ENCODE data around the gene RAB17. TPM values are rescaled to one million over a fixed set of nuclear protein-coding genes. Genes with fewer than 3 reads are reported as not detected.

Gene RAB17
- total and polyA plus RNA-seq, 2 donors from 2014 or later: 59.1 to 151 TPM

- FAIRE-seq (no peak), DNase-seq (no peak)
- Histone ChIP-seq H3K4me3 (ENCODE audit: low read length in 3 of 3) (no peak overlapping the region), H3K27ac (ENCODE audit: low read depth in 2 of 2, low read length in 2 of 2) (peak overlapping the region in 1 of 2 donors; percentile 19), H3K36me3 (ENCODE audit: control insufficient read depth in 2 of 3, insufficient read depth in 3 of 3, low read length in 3 of 3) (no peaks in the 10 kb centered on the region), H3K9me3 (ENCODE audit: control insufficient read depth in 2 of 3, insufficient read depth in 1 of 3, low read length in 3 of 3) (no peaks in the 10 kb centered on the region), H3K4me1 (ENCODE audit: control insufficient read depth in 2 of 3, insufficient read depth in 2 of 3, low read depth in 1 of 3, low read length in 3 of 3) (peaks cover 2 to 29% (median 25%) of the 10 kb centered on the region in 3 donors), H3K9ac (ENCODE audit: low read length in 3 of 3) (peak overlapping the region in 1 of 3 donors; percentile 15), H3K27me3 (ENCODE audit: control insufficient read depth, insufficient read depth, low read length) (no peaks in the 10 kb centered on the region)
- intact Hi-C loops (cut with DNase I): no loop called here
- TF ChIP-seq CTCF (IDR thresholded peaks at IDR 0.05; ENCODE audit: borderline replicate concordance, extremely low read depth, insufficient read depth): no peak
These were observed 27.1 kb upstream of the RAB17 start for GRCh38 chr2:237617587-237617982.

- DNase-seq: peak in 2 of 5 donors; percentile 43 to 82
- peak overlapping the region in 2 of 3 donors; percentile 5 to 15 for H3K9ac ChIP-seq (ENCODE audit: low read length in 3 of 3)
These were observed 26.4 kb upstream of the RAB17 start for GRCh38 chr2:237616734-237617586.

GRCh38 chr2:237616373-237616733, 25.8 kb upstream of the RAB17 start:
- no peaks in the 10 kb centered on the region for H3K9me3 ChIP-seq (ENCODE audit: control insufficient read depth in 2 of 3, insufficient read depth in 1 of 3, low read length in 3 of 3)
- H3K9ac ChIP-seq (ENCODE audit: low read length in 3 of 3): no peak overlapping the region
- peaks cover 2 to 29% (median 25%) of the 10 kb centered on the region in 3 donors for H3K4me1 ChIP-seq (ENCODE audit: control insufficient read depth in 2 of 3, insufficient read depth in 2 of 3, low read depth in 1 of 3, low read length in 3 of 3)
- H3K27ac ChIP-seq (ENCODE audit: low read depth in 2 of 2, low read length in 2 of 2): peak overlapping the region; percentile 19 to 84
- H3K36me3 ChIP-seq (ENCODE audit: control insufficient read depth in 2 of 3, insufficient read depth in 3 of 3, low read length in 3 of 3): no peaks in the 10 kb centered on the region
- no peak for DNase-seq
- no peaks in the 10 kb centered on the region for H3K27me3 ChIP-seq (ENCODE audit: control insufficient read depth, insufficient read depth, low read length)
- intact Hi-C loops (cut with DNase I): no loop called here
- no peak overlapping the region for H3K4me3 ChIP-seq (ENCODE audit: low read length in 3 of 3)
- FAIRE-seq: no peak
- TF ChIP-seq CTCF (IDR thresholded peaks at IDR 0.05; ENCODE audit: borderline replicate concordance, extremely low read depth, insufficient read depth): no peak

More at GRCh38 chr2:237616734-237617586, 26.4 kb upstream of the RAB17 start:
- no peaks in the 10 kb centered on the region for H3K9me3 ChIP-seq (ENCODE audit: control insufficient read depth in 2 of 3, insufficient read depth in 1 of 3, low read length in 3 of 3)
- no peaks in the 10 kb centered on the region for H3K27me3 ChIP-seq (ENCODE audit: control insufficient read depth, insufficient read depth, low read length)
- peaks cover 2 to 29% (median 25%) of the 10 kb centered on the region in 3 donors for H3K4me1 ChIP-seq (ENCODE audit: control insufficient read depth in 2 of 3, insufficient read depth in 2 of 3, low read depth in 1 of 3, low read length in 3 of 3)
- H3K4me3 ChIP-seq (ENCODE audit: low read length in 3 of 3): peak overlapping the region in 1 of 3 donors; percentile 3
- H3K27ac ChIP-seq (ENCODE audit: low read depth in 2 of 2, low read length in 2 of 2): peak overlapping the region; percentile 19 to 84
- intact Hi-C loops (cut with DNase I): no loop called here
- FAIRE-seq: no peak
- TF ChIP-seq CTCF (IDR thresholded peaks at IDR 0.05; ENCODE audit: borderline replicate concordance, extremely low read depth, insufficient read depth): no peak
- no peaks in the 10 kb centered on the region for H3K36me3 ChIP-seq (ENCODE audit: control insufficient read depth in 2 of 3, insufficient read depth in 3 of 3, low read length in 3 of 3)

Data from kidney (tissue), 14 donors.